ENCODE data around the gene APBB2.
A peak's percentile ranks its signal among the peaks of the same experiment; 100 is the strongest.
"Not testable (repeated sequence)": the region's sequence is repeated elsewhere in the genome, so short reads cannot be mapped to it uniquely, and the experiment has no call there.

Gene APBB2

DNA sequence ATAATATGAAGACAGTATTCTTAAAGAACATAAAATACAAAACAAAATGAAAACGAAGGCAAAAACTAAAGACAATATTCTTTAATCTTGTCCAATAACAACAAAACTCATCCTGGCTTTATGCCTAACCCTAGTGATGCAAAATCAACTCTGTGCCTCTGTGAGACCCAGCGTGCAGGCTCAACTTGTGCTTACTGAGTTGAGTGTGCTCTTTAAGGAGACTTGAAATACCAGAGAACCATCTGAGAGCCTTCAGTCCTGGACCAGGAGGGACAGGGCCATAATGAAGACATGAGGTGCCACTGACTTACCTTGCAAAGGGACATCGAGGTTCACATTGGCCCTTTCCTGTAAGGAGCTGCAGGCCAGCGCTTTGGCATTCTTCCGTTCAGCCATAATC, 387.5 kb downstream of the APBB2 start:
- DNase-seq (ENCODE audit: low read depth) = no peak
- H3K36me3 ChIP-seq (ENCODE audit: control insufficient read depth, insufficient read depth, low read length, severe bottlenecking) = peaks cover 88% of the 10 kb centered on the region
- no peaks in the 10 kb centered on the region for H3K4me1 ChIP-seq (ENCODE audit: control insufficient read depth, insufficient read depth, low read length)
- no peaks in the 10 kb centered on the region for H3K9me3 ChIP-seq (ENCODE audit: control insufficient read depth, low read length)
- H3K9ac ChIP-seq (ENCODE audit: low read length) = no peak overlapping the region
- no peaks in the 10 kb centered on the region for H3K27me3 ChIP-seq (replicated peaks; ENCODE audit: control insufficient read depth, insufficient read depth, low read length)
- no peak overlapping the region for H3K4me3 ChIP-seq (ENCODE audit: low read length)

GRCh38 chr4:40825014-40825838, 389.1 kb downstream of the APBB2 start:
- H3K4me3 ChIP-seq (ENCODE audit: low read length) = no peak overlapping the region
- DNase-seq (ENCODE audit: low read depth) = no peak
- H3K4me1 ChIP-seq (ENCODE audit: control insufficient read depth, insufficient read depth, low read length) = no peaks in the 10 kb centered on the region
- H3K27me3 ChIP-seq (replicated peaks; ENCODE audit: control insufficient read depth, insufficient read depth, low read length) = no peaks in the 10 kb centered on the region
- H3K9ac ChIP-seq (ENCODE audit: low read length) = no peak overlapping the region
- peaks cover 89% of the 10 kb centered on the region for H3K36me3 ChIP-seq (ENCODE audit: control insufficient read depth, insufficient read depth, low read length, severe bottlenecking)
- no peaks in the 10 kb centered on the region for H3K9me3 ChIP-seq (ENCODE audit: control insufficient read depth, low read length)

DNA sequence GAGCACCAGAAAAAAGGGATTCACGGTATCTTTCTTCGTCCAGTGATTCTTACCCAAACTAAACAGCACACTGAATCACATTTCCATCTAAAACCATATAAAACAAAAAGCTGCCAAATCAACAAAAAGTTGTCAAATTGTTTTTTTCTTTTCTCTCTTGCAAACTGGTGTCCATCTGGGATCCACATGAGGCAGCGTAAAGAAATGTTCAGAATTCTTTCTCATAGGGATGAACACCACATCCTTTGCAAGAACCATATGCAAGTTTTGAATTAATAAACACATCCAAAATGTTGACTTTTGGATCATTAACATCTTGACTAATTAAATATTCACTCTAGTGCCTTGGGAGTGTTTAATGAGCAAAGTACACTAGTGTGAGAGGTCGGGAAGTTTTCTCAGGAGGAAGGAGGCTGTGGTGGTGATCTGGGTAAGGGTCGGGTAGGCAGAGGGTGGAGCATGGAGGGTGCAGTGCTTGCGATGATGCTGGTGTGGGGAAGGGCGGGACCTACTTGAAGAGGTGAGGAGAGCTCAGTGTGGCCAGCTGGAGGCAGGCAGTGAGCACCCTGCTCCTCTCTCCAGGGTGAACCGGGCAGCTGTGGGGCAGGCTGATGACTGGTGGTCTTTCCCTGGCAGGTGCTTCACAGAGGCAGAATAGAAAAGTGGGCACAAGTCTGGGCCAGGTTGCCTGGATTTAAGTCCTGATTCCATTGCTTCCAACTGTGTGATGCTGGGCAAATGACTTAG, 391.7 kb downstream of the APBB2 start:
- H3K36me3 ChIP-seq (ENCODE audit: control insufficient read depth, insufficient read depth, low read length, severe bottlenecking) = peaks cover 63% of the 10 kb centered on the region
- H3K27me3 ChIP-seq (replicated peaks; ENCODE audit: control insufficient read depth, insufficient read depth, low read length) = no peaks in the 10 kb centered on the region
- H3K4me3 ChIP-seq (ENCODE audit: low read length) = no peak overlapping the region
- H3K9me3 ChIP-seq (ENCODE audit: control insufficient read depth, low read length) = no peaks in the 10 kb centered on the region
- no peaks in the 10 kb centered on the region for H3K4me1 ChIP-seq (ENCODE audit: control insufficient read depth, insufficient read depth, low read length)
- DNase-seq (ENCODE audit: low read depth) = no peak
- H3K9ac ChIP-seq (ENCODE audit: low read length) = no peak overlapping the region

DNA sequence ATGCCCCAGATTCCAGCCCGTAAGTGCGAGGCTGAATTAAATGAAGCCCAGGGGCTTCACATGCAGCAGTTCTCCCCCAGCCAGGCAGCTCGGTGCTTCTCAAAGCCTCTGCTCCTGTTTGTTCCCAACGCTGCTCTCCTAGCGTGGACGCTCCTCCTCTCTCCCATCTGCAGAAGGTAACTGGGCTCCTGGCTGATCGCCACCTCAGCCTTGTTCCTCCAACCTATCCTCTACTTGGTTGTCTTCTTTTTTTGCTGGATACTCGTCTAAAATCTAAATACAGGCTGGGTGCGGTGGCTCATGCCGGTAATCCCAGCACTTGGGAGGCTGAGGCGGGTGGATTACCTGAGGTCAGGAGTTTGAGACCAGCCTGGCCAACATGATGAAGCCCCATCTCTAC, 394.2 kb downstream of the APBB2 start:
- no peak for DNase-seq (ENCODE audit: low read depth)
- Histone ChIP-seq H3K4me3 (ENCODE audit: low read length) (no peak overlapping the region), H3K36me3 (ENCODE audit: control insufficient read depth, insufficient read depth, low read length, severe bottlenecking) (peaks cover 50% of the 10 kb centered on the region), H3K9me3 (ENCODE audit: control insufficient read depth, low read length) (no peaks in the 10 kb centered on the region), H3K4me1 (ENCODE audit: control insufficient read depth, insufficient read depth, low read length) (no peaks in the 10 kb centered on the region), H3K27me3 (replicated peaks; ENCODE audit: control insufficient read depth, insufficient read depth, low read length) (no peaks in the 10 kb centered on the region), H3K9ac (ENCODE audit: low read length) (no peak overlapping the region)

DNA sequence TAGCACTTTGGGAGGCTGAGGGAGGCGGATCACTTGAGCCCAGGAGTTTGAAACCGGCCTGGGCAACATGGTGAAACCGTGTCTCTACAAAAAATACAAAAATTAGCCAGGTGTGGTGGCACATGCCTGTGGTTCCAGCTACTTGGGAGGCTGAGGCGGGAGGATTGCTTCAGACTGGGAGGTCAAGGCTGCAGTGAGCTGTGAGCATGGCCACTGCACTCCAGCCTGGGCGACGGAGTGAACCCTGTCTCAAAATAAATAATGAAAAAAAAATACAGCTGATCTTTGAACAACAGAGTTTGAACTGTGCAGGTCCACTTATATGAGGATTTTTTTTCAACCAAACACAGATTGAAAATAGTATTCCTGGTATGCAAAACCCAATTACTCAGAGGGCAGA, 397.2 kb downstream of the APBB2 start:
- not testable (repeated sequence) for H3K9me3 ChIP-seq (ENCODE audit: control insufficient read depth, low read length); H3K27me3 ChIP-seq (replicated peaks; ENCODE audit: control insufficient read depth, insufficient read depth, low read length); DNase-seq (ENCODE audit: low read depth); H3K4me1 ChIP-seq (ENCODE audit: control insufficient read depth, insufficient read depth, low read length); H3K9ac ChIP-seq (ENCODE audit: low read length); H3K4me3 ChIP-seq (ENCODE audit: low read length)
- H3K36me3 ChIP-seq (ENCODE audit: control insufficient read depth, insufficient read depth, low read length, severe bottlenecking) = peaks cover 46% of the 10 kb centered on the region

- H3K9ac ChIP-seq (ENCODE audit: low read length) = no peak overlapping the region
- H3K27me3 ChIP-seq (replicated peaks; ENCODE audit: control insufficient read depth, insufficient read depth, low read length) = no peaks in the 10 kb centered on the region
- H3K4me3 ChIP-seq (ENCODE audit: low read length) = no peak overlapping the region
- no peaks in the 10 kb centered on the region for H3K9me3 ChIP-seq (ENCODE audit: control insufficient read depth, low read length)
- DNase-seq (ENCODE audit: low read depth) = no peak
- peaks cover 33% of the 10 kb centered on the region for H3K36me3 ChIP-seq (ENCODE audit: control insufficient read depth, insufficient read depth, low read length, severe bottlenecking)
- peaks cover 9% of the 10 kb centered on the region for H3K4me1 ChIP-seq (ENCODE audit: control insufficient read depth, insufficient read depth, low read length)
Measured at GRCh38 chr4:40812856-40813255, 401.5 kb downstream of the APBB2 start.

DNA sequence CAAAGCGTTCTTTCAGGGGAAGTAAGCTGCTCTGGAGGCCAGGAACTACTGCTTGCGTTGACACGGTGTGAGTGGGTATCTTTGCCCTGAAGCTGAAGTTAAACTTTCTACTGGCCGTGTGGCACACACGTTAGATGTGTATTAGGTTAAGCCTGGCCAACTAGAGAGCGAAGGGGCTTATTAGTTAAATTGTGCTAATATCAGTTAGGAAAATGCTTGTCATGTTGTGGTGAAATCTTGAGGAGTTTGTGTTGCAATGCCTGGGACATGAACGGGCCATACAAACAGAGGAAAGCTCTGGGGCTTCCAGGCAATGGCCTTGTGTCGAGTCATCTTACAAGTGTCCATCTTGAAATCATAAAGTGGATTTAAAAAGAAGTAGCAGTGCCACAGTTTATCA, 402.0 kb downstream of the APBB2 start:
- Histone ChIP-seq H3K9ac (ENCODE audit: low read length) (no peak overlapping the region), H3K4me3 (ENCODE audit: low read length) (no peak overlapping the region), H3K36me3 (ENCODE audit: control insufficient read depth, insufficient read depth, low read length, severe bottlenecking) (peaks cover 33% of the 10 kb centered on the region), H3K27me3 (replicated peaks; ENCODE audit: control insufficient read depth, insufficient read depth, low read length) (no peaks in the 10 kb centered on the region), H3K4me1 (ENCODE audit: control insufficient read depth, insufficient read depth, low read length) (peaks cover 9% of the 10 kb centered on the region), H3K9me3 (ENCODE audit: control insufficient read depth, low read length) (no peaks in the 10 kb centered on the region)
- DNase-seq (ENCODE audit: low read depth) = peak; percentile 3

- Histone ChIP-seq H3K9ac (ENCODE audit: low read length) (no peak overlapping the region), H3K4me1 (ENCODE audit: control insufficient read depth, insufficient read depth, low read length) (peaks cover 9% of the 10 kb centered on the region), H3K36me3 (ENCODE audit: control insufficient read depth, insufficient read depth, low read length, severe bottlenecking) (peaks cover 33% of the 10 kb centered on the region), H3K27me3 (replicated peaks; ENCODE audit: control insufficient read depth, insufficient read depth, low read length) (no peaks in the 10 kb centered on the region), H3K4me3 (ENCODE audit: low read length) (no peak overlapping the region), H3K9me3 (ENCODE audit: control insufficient read depth, low read length) (no peaks in the 10 kb centered on the region)
- DNase-seq (ENCODE audit: low read depth) = peak; percentile 2
Measured at GRCh38 chr4:40811956-40812355, 402.4 kb downstream of the APBB2 start.

DNA sequence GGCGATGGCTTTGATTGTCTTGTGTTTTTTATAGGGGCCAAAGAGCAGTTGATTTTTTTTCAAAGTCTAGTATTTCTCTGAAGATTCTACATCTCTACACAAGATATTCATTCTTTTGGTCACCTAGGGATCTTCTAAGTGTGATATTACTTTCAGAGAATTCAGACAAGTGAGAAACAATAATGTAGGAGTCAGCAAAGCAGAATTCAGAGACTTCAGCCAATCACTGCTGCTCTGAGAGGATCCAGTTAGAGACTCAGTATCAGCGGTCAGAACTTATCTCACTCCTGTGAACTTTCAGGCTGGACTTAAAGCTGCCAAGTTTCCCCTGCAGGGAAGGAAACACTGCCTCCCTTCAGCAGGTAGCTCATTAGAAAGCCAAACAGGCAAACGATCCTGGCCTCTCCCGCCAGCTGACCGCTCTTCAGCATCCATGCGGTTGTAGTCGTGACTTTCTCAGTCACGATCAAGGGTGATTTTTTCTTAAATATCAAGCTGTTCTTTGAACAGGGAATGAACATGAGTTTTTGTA, 405.4 kb downstream of the APBB2 start:
- Histone ChIP-seq H3K4me1 (ENCODE audit: control insufficient read depth, insufficient read depth, low read length) (peaks cover 9% of the 10 kb centered on the region), H3K9ac (ENCODE audit: low read length) (no peak overlapping the region), H3K9me3 (ENCODE audit: control insufficient read depth, low read length) (no peaks in the 10 kb centered on the region), H3K27me3 (replicated peaks; ENCODE audit: control insufficient read depth, insufficient read depth, low read length) (no peaks in the 10 kb centered on the region), H3K4me3 (ENCODE audit: low read length) (no peak overlapping the region), H3K36me3 (ENCODE audit: control insufficient read depth, insufficient read depth, low read length, severe bottlenecking) (peaks cover 11% of the 10 kb centered on the region)
- DNase-seq (ENCODE audit: low read depth) = no peak

DNA sequence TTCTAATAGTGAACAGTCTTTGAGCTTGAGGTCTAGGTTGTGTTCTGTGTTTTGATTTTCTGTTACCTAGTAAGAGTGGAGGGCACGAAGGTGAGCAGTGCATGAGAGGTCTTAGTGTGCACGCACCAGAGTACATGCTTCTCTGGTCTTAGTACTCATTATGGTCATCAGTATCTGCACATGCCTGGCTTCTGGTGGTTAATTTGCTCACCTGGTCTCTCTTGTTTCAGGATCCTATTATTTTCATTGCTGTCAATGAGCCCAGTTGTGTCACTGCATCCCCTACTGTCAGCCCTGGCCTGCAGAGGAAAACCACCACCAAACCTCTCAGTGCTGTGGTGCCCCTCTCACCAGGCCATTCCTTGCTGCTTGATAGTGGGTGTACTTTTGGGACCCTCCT, 409.7 kb downstream of the APBB2 start:
- Histone ChIP-seq H3K36me3 (ENCODE audit: control insufficient read depth, insufficient read depth, low read length, severe bottlenecking) (no peaks in the 10 kb centered on the region), H3K9ac (ENCODE audit: low read length) (no peak overlapping the region), H3K27me3 (replicated peaks; ENCODE audit: control insufficient read depth, insufficient read depth, low read length) (no peaks in the 10 kb centered on the region), H3K4me3 (ENCODE audit: low read length) (no peak overlapping the region), H3K4me1 (ENCODE audit: control insufficient read depth, insufficient read depth, low read length) (no peaks in the 10 kb centered on the region), H3K9me3 (ENCODE audit: control insufficient read depth, low read length) (no peaks in the 10 kb centered on the region)
- no peak for DNase-seq (ENCODE audit: low read depth)

DNA sequence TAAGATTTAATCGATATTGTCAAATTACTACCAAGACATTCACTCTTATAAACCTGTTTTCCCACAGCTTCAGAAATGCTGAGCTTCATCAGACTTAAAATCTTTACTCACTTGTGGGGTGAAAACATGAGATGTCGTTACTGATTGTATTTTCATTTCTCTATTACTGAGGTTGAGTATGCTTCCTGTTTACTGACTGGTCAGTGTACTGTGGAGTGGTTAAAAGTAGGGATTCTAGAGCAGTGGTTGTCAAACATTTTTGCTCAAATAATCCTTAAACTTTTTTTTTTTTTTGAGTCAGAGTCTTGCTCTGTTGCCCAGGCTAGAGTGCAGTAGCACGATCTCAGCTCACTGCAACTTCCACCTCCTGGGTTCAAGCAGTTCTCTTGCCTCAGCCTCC, 414.3 kb downstream of the APBB2 start:
- H3K4me3 ChIP-seq (ENCODE audit: low read length) = no peak overlapping the region
- H3K9me3 ChIP-seq (ENCODE audit: control insufficient read depth, low read length) = no peaks in the 10 kb centered on the region
- DNase-seq (ENCODE audit: low read depth) = no peak
- no peaks in the 10 kb centered on the region for H3K27me3 ChIP-seq (replicated peaks; ENCODE audit: control insufficient read depth, insufficient read depth, low read length)
- H3K36me3 ChIP-seq (ENCODE audit: control insufficient read depth, insufficient read depth, low read length, severe bottlenecking) = no peaks in the 10 kb centered on the region
- H3K4me1 ChIP-seq (ENCODE audit: control insufficient read depth, insufficient read depth, low read length) = no peaks in the 10 kb centered on the region
- H3K9ac ChIP-seq (ENCODE audit: low read length) = no peak overlapping the region
